ENCODE data around the gene SHB.

DNA sequence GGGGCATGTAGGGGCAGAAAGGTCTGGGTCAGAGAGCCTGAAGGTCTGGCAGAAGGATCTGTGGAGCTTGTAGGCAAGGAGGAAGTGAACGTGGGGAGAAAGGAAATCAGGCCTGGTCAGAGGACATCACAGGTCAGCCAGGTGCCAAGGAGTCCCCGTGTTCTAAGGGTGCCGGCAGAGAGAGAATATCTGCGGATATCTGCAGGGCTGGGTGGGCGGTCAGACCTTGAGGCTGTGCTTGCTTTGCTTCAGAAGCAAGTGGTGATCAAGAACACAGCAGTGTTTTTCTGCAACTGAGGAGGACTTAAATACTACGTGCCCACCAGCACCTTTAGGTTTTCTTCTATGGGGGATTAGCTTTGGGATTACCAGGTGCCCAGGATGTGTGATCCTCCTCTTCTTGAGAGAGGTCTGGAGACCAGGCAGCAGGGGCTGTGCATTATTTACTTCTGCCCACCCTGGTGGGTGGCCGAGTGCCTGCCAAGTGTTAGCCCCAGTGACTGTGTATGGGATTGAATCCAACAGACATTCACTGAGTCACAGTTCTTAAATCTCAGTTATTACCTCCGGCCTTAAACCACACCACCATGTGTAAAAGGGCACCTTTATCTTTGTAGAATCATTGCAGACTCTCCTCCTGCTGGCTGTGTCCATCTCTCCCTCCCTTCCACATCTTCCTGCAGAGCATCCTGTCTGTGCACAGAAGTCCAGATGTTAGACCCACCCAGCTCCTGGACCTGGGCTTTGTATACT, 12.5 kb upstream of the SHB start:
- TF ChIP-seq, protein P1, sequence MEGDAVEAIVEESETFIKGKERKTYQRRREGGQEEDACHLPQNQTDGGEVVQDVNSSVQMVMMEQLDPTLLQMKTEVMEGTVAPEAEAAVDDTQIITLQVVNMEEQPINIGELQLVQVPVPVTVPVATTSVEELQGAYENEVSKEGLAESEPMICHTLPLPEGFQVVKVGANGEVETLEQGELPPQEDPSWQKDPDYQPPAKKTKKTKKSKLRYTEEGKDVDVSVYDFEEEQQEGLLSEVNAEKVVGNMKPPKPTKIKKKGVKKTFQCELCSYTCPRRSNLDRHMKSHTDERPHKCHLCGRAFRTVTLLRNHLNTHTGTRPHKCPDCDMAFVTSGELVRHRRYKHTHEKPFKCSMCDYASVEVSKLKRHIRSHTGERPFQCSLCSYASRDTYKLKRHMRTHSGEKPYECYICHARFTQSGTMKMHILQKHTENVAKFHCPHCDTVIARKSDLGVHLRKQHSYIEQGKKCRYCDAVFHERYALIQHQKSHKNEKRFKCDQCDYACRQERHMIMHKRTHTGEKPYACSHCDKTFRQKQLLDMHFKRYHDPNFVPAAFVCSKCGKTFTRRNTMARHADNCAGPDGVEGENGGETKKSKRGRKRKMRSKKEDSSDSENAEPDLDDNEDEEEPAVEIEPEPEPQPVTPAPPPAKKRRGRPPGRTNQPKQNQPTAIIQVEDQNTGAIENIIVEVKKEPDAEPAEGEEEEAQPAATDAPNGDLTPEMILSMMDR (tag by site-specific recombination; IDR thresholded peaks at IDR 0.05) = no peak
- TF ChIP-seq, protein P2, sequence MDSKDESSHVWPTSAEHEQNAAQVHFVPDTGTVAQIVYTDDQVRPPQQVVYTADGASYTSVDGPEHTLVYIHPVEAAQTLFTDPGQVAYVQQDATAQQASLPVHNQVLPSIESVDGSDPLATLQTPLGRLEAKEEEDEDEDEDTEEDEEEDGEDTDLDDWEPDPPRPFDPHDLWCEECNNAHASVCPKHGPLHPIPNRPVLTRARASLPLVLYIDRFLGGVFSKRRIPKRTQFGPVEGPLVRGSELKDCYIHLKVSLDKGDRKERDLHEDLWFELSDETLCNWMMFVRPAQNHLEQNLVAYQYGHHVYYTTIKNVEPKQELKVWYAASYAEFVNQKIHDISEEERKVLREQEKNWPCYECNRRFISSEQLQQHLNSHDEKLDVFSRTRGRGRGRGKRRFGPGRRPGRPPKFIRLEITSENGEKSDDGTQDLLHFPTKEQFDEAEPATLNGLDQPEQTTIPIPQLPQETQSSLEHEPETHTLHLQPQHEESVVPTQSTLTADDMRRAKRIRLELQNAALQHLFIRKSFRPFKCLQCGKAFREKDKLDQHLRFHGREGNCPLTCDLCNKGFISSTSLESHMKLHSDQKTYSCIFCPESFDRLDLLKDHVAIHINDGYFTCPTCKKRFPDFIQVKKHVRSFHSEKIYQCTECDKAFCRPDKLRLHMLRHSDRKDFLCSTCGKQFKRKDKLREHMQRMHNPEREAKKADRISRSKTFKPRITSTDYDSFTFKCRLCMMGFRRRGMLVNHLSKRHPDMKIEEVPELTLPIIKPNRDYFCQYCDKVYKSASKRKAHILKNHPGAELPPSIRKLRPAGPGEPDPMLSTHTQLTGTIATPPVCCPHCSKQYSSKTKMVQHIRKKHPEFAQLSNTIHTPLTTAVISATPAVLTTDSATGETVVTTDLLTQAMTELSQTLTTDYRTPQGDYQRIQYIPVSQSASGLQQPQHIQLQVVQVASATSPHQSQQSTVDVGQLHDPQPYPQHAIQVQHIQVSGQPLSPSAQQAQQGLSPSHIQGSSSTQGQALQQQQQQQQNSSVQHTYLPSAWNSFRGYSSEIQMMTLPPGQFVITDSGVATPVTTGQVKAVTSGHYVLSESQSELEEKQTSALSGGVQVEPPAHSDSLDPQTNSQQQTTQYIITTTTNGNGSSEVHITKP (tag by site-specific recombination; IDR thresholded peaks at IDR 0.05) = no peak
- TF ChIP-seq ZBTB48 (tag by site-specific recombination; IDR thresholded peaks at IDR 0.05) (no peak), ZNF558 (tag by site-specific recombination; IDR thresholded peaks at IDR 0.05) (no peak), ZFP69B (tag by site-specific recombination; IDR thresholded peaks at IDR 0.05) (no peak), ZNF174 (tag by site-specific recombination; IDR thresholded peaks at IDR 0.05) (no peak), YY1 (tag by site-specific recombination; IDR thresholded peaks at IDR 0.05) (no peak)
- TF ChIP-seq, protein P3, sequence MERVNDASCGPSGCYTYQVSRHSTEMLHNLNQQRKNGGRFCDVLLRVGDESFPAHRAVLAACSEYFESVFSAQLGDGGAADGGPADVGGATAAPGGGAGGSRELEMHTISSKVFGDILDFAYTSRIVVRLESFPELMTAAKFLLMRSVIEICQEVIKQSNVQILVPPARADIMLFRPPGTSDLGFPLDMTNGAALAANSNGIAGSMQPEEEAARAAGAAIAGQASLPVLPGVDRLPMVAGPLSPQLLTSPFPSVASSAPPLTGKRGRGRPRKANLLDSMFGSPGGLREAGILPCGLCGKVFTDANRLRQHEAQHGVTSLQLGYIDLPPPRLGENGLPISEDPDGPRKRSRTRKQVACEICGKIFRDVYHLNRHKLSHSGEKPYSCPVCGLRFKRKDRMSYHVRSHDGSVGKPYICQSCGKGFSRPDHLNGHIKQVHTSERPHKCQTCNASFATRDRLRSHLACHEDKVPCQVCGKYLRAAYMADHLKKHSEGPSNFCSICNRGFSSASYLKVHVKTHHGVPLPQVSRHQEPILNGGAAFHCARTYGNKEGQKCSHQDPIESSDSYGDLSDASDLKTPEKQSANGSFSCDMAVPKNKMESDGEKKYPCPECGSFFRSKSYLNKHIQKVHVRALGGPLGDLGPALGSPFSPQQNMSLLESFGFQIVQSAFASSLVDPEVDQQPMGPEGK (tag by site-specific recombination; IDR thresholded peaks at IDR 0.05) = no peak
